NCI-H524 treated with DMSO at 0.1 percent for 48 hours (cell line): ENCODE data around the gene GNB1L.
"Not testable (repeated sequence)": the region's sequence is repeated elsewhere in the genome, so short reads cannot be mapped to it uniquely, and the experiment has no call there.

ENCODE experiments used
- DNase-seq: peaks from one replicate; lab custom pipeline; 2025; lab: John Stamatoyannopoulos, UW

Gene GNB1L

GRCh38 chr22:19795617-19796008 is 59.1 kb downstream of the GNB1L start:
- no peak for DNase-seq

- DNase-seq, result no peak
Measured at GRCh38 chr22:19793661-19794310, 60.9 kb downstream of the GNB1L start.

- no peak for DNase-seq
Measured at GRCh38 chr22:19793161-19793560, 61.5 kb downstream of the GNB1L start.

- DNase-seq, result not testable (repeated sequence)
Measured at GRCh38 chr22:19792383-19792896, 62.2 kb downstream of the GNB1L start.

GRCh38 chr22:19791894-19792293 is 62.8 kb downstream of the GNB1L start:
- DNase-seq, result no peak

GRCh38 chr22:19791243-19791642 is 63.4 kb downstream of the GNB1L start:
- DNase-seq, result no peak

- no peak for DNase-seq
Measured at GRCh38 chr22:19789828-19790227, 64.8 kb downstream of the GNB1L start.

GRCh38 chr22:19789406-19789805 is 65.3 kb downstream of the GNB1L start:
- no peak for DNase-seq

GRCh38 chr22:19788661-19789225 is 65.9 kb downstream of the GNB1L start:
- no peak for DNase-seq

- no peak for DNase-seq
Measured at GRCh38 chr22:19787849-19788141, 66.9 kb downstream of the GNB1L start.

GRCh38 chr22:19786959-19787848 is 67.5 kb downstream of the GNB1L start:
- DNase-seq, result no peak

- DNase-seq, result no peak
Measured at GRCh38 chr22:19786264-19786585, 68.4 kb downstream of the GNB1L start.

- DNase-seq, result no peak
Measured at GRCh38 chr22:19785461-19786263, 69.0 kb downstream of the GNB1L start.

GRCh38 chr22:19784384-19785175 is 70.1 kb downstream of the GNB1L start:
- DNase-seq, result no peak

GRCh38 chr22:19783586-19784383 is 70.9 kb downstream of the GNB1L start:
- no peak for DNase-seq

GRCh38 chr22:19782533-19782932 is 72.1 kb downstream of the GNB1L start:
- no peak for DNase-seq

GRCh38 chr22:19779685-19780268 is 74.9 kb downstream of the GNB1L start:
- DNase-seq, result no peak

GRCh38 chr22:19779011-19779421 is 75.7 kb downstream of the GNB1L start:
- no peak for DNase-seq

GRCh38 chr22:19777192-19777591 is 77.5 kb downstream of the GNB1L start:
- not testable (repeated sequence) for DNase-seq

- DNase-seq, result no peak
Measured at GRCh38 chr22:19776433-19777031, 78.1 kb downstream of the GNB1L start.
